ENCODE results near the gene COG8. TPM values are rescaled to one million over a fixed set of nuclear protein-coding genes. Genes with fewer than 3 reads are reported as not detected.

Gene COG8
- total and polyA plus RNA-seq, 2 experiments from 2014 or later = 30.2 to 41.5 TPM

- Histone ChIP-seq H3K27me3 (no peaks in the 10 kb centered on the region), H2AFZ (no peak overlapping the region), H3K36me3 (replicated peaks; ENCODE audit: insufficient read depth, low read depth) (no peaks in the 10 kb centered on the region), H3K9me2 (replicated peaks; ENCODE audit: insufficient read depth) (no peaks in the 10 kb centered on the region), H4K20me1 (ENCODE audit: insufficient read depth, poor library complexity, severe bottlenecking) (peaks cover 5% of the 10 kb centered on the region), H3K79me2 (peaks cover 12% of the 10 kb centered on the region), H3K27ac (peak overlapping the region; percentile 61), H3K4me2 (no peak overlapping the region), H3K9me3 (ENCODE audit: low read depth) (no peaks in the 10 kb centered on the region), H3K4me3 (no peak overlapping the region), H3K4me1 (ENCODE audit: insufficient read depth) (peaks cover 7% of the 10 kb centered on the region)
- TF ChIP-seq EZH2phosphoT487 (IDR thresholded peaks at IDR 0.05; ENCODE audit: low read depth, severe bottlenecking, unreplicated experiment) (no peak), EZH2 (IDR thresholded peaks at IDR 0.05; ENCODE audit: borderline replicate concordance) (no peak), CTCF (IDR thresholded peaks at IDR 0.05; ENCODE audit: poor library complexity) (no peak)
- 78% methylated on average over 4 of the region's 4 CpGs for WGBS (ENCODE audit: low lambda C conversion rate, missing lambda C conversion rate)
- no peak for DNase-seq (ENCODE audit: low spot score)
Measured at GRCh38 chr16:69368866-69369265, 29.5 kb upstream of the COG8 start.

DNA sequence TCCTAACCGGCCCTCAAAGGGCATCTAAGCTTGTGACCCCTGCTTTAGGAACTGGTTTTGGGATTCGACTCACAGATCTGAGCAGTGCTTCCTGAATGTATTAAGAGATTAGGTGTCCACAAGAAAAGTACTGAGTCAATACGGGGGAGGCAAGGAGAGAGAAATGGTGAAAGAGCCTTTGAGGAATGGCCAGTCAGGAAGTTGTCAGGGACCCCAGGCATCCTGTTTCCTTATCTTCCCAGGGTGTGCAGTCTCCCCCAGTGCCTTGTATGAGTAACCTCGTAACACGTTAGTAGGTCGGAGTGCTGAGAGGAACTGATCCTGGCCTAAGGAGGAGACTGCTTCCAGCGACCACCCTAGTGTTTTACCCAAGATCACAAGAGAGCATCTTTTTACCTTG is 28.6 kb upstream of the COG8 start:
- Histone ChIP-seq H3K79me2 (peaks cover 12% of the 10 kb centered on the region), H3K4me2 (no peak overlapping the region), H3K9me3 (ENCODE audit: low read depth) (no peaks in the 10 kb centered on the region), H4K20me1 (ENCODE audit: insufficient read depth, poor library complexity, severe bottlenecking) (no peaks in the 10 kb centered on the region), H3K27ac (peak overlapping the region; percentile 61), H3K4me1 (ENCODE audit: insufficient read depth) (no peaks in the 10 kb centered on the region), H2AFZ (no peak overlapping the region), H3K9me2 (replicated peaks; ENCODE audit: insufficient read depth) (no peaks in the 10 kb centered on the region), H3K27me3 (no peaks in the 10 kb centered on the region), H3K4me3 (no peak overlapping the region), H3K36me3 (replicated peaks; ENCODE audit: insufficient read depth, low read depth) (no peaks in the 10 kb centered on the region)
- no peak for TF ChIP-seq EZH2phosphoT487 (IDR thresholded peaks at IDR 0.05; ENCODE audit: low read depth, severe bottlenecking, unreplicated experiment)
- no peak for TF ChIP-seq CTCF (IDR thresholded peaks at IDR 0.05; ENCODE audit: poor library complexity)
- no peak for TF ChIP-seq EZH2 (IDR thresholded peaks at IDR 0.05; ENCODE audit: borderline replicate concordance)
- DNase-seq (ENCODE audit: low spot score) = peak; percentile 13
- 68% methylated on average over 7 of the region's 7 CpGs for WGBS (ENCODE audit: low lambda C conversion rate, missing lambda C conversion rate)

GRCh38 chr16:69366431-69366830 is 27.1 kb upstream of the COG8 start:
- no peak for DNase-seq (ENCODE audit: low spot score)
- Histone ChIP-seq H3K4me3 (no peak overlapping the region), H3K9me2 (replicated peaks; ENCODE audit: insufficient read depth) (no peaks in the 10 kb centered on the region), H3K27ac (no peak overlapping the region), H3K27me3 (no peaks in the 10 kb centered on the region), H4K20me1 (ENCODE audit: insufficient read depth, poor library complexity, severe bottlenecking) (no peaks in the 10 kb centered on the region), H3K4me2 (no peak overlapping the region), H3K4me1 (ENCODE audit: insufficient read depth) (no peaks in the 10 kb centered on the region), H3K36me3 (replicated peaks; ENCODE audit: insufficient read depth, low read depth) (no peaks in the 10 kb centered on the region), H3K9me3 (ENCODE audit: low read depth) (no peaks in the 10 kb centered on the region), H2AFZ (no peak overlapping the region), H3K79me2 (peaks cover 8% of the 10 kb centered on the region)
- TF ChIP-seq EZH2phosphoT487 (IDR thresholded peaks at IDR 0.05; ENCODE audit: low read depth, severe bottlenecking, unreplicated experiment) (no peak), EZH2 (IDR thresholded peaks at IDR 0.05; ENCODE audit: borderline replicate concordance) (no peak), CTCF (IDR thresholded peaks at IDR 0.05; ENCODE audit: poor library complexity) (no peak)
- WGBS (ENCODE audit: low lambda C conversion rate, missing lambda C conversion rate) = 98% methylated on average over 7 of the region's 7 CpGs

GRCh38 chr16:69365901-69366300 is 26.5 kb upstream of the COG8 start:
- Histone ChIP-seq H3K27ac (no peak overlapping the region), H3K36me3 (replicated peaks; ENCODE audit: insufficient read depth, low read depth) (no peaks in the 10 kb centered on the region), H3K4me3 (no peak overlapping the region), H3K4me2 (no peak overlapping the region), H2AFZ (no peak overlapping the region), H3K9me2 (replicated peaks; ENCODE audit: insufficient read depth) (no peaks in the 10 kb centered on the region), H3K9me3 (ENCODE audit: low read depth) (no peaks in the 10 kb centered on the region), H3K79me2 (peaks cover 6% of the 10 kb centered on the region), H4K20me1 (ENCODE audit: insufficient read depth, poor library complexity, severe bottlenecking) (no peaks in the 10 kb centered on the region), H3K27me3 (no peaks in the 10 kb centered on the region), H3K4me1 (ENCODE audit: insufficient read depth) (no peaks in the 10 kb centered on the region)
- WGBS (ENCODE audit: low lambda C conversion rate, missing lambda C conversion rate) = 98% methylated on average over 2 of the region's 2 CpGs
- no peak for DNase-seq (ENCODE audit: low spot score)
- TF ChIP-seq CTCF (IDR thresholded peaks at IDR 0.05; ENCODE audit: poor library complexity) (no peak), EZH2phosphoT487 (IDR thresholded peaks at IDR 0.05; ENCODE audit: low read depth, severe bottlenecking, unreplicated experiment) (no peak), EZH2 (IDR thresholded peaks at IDR 0.05; ENCODE audit: borderline replicate concordance) (no peak)
